ENCODE results near the gene PGLYRP3.

PGLYRP3 gene

GRCh38 chr1:153312570-153313186, at the start of gene PGLYRP3:
TSS of gene PGLYRP3 (minus strand) at chr1:153312952. CDS start at chr1:153310665, 2,287 bp downstream.
- FAIRE-seq: no peak

- FAIRE-seq: no peak
Observed at GRCh38 chr1:153362187-153362775, 49.5 kb upstream of the PGLYRP3 start.

GRCh38 chr1:153361480-153362109, 48.8 kb upstream of the PGLYRP3 start:
- FAIRE-seq: no peak

- FAIRE-seq: no peak
Observed at GRCh38 chr1:153360592-153361479, 48.1 kb upstream of the PGLYRP3 start.

GRCh38 chr1:153360190-153360589, 47.4 kb upstream of the PGLYRP3 start:
- no peak for FAIRE-seq

GRCh38 chr1:153359241-153359640, 46.5 kb upstream of the PGLYRP3 start:
- FAIRE-seq: no peak

- FAIRE-seq: no peak
Observed at GRCh38 chr1:153358691-153358975, 45.9 kb upstream of the PGLYRP3 start.

GRCh38 chr1:153357853-153358690, 45.3 kb upstream of the PGLYRP3 start, which contains the start of gene S100A9:
TSS of gene S100A9 (plus strand) at chr1:153357854. CDS start at chr1:153358284, 430 bp downstream.
- FAIRE-seq: no peak

- FAIRE-seq: no peak
Observed at GRCh38 chr1:153357076-153357852, 44.5 kb upstream of the PGLYRP3 start.

GRCh38 chr1:153356392-153357075, 43.8 kb upstream of the PGLYRP3 start:
- FAIRE-seq: no peak

- FAIRE-seq: no peak
Observed at GRCh38 chr1:153355445-153356071, 42.8 kb upstream of the PGLYRP3 start.

GRCh38 chr1:153354515-153355193, 41.9 kb upstream of the PGLYRP3 start:
- no peak for FAIRE-seq

- no peak for FAIRE-seq
Observed at GRCh38 chr1:153353226-153353947, 40.6 kb upstream of the PGLYRP3 start.

- peak; percentile 64 for FAIRE-seq
Observed at GRCh38 chr1:153352523-153352922, 39.8 kb upstream of the PGLYRP3 start.

- no peak for FAIRE-seq
Observed at GRCh38 chr1:153350321-153350957, 37.7 kb upstream of the PGLYRP3 start.

GRCh38 chr1:153349363-153350320, 36.9 kb upstream of the PGLYRP3 start:
- FAIRE-seq: no peak

All from endometrium (tissue), 2 donors.